ENCODE measurements around the gene HOXD13.

Gene HOXD13

GRCh38 chr2:176092270-176093144 lies at the start of gene HOXD13:
Gene HOXD13, plus strand, starts transcription at chr2:176092721. Its CDS starts 170 bp downstream, at chr2:176092891.
- no peak for DNase-seq (ENCODE audit: low spot score)

- DNase-seq (ENCODE audit: low spot score), result no peak
Observed at GRCh38 chr2:176056406-176056805, 36.1 kb upstream of the HOXD13 start.

DNA sequence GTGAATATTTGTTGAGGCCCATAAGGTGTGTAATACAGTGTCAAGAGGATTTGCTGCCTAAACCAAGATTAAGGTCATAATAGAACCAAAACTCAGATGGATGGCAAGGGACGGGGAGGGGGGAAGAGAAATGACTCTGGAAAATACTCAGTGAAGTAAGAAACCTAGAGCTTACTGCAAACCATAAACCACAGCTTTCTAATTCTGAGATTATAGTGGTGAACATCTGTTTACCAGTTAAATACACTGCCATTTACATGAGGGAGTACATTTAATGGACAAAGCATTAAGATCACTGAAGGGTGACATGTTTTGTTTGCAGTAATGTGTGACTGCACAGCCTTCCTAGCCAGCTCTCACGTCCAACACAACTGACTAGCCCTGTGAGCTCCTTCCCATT lies 28.6 kb upstream of the HOXD13 start:
- DNase-seq (ENCODE audit: low spot score), result no peak

DNA sequence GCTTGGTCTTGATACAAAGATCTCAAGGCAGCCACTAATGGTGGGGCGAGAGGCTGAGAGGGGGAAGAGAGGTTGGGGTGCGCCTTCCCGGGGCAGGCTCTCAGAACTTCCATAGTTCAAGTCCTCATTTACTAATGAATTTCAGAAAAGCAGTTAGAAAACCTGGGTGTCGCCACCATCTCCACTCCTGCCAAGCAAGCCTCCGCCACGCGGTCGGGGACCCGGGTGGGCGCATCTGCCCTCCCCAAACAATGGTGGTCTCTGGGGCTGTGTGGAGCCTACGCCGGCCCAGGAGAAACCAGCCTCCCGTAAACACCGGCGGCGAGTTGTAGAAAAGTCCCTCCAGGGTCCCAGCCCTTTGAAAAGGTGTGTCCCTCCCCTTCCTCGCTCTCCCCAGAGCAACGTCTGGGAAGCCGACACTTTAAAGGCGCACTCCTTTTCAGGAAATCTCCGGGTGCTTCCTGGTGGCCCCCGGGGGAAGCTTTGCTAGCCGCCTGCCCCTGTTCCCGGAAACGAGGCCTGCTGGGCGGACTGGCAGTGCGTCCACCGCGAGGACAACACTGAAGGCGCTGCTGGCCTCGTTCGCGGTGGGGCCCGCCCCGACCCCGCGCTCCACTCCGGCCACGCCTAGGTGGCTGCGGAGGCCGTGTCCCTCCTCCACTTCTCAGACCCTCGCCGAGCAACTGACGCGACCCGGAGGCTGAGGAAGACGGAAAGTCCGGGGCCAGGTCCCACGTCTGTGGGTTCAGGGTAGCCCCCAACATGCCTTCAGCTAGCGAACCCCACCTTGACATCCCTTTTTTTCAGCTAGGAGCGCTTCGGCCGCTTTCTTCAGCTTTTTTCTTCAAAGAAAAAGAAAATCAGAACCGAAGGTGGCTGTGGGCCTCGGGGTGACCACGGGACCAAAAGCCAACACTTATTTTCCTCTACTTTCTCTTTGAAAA lies 25.6 kb upstream of the HOXD13 start:
- DNase-seq (ENCODE audit: low spot score), result no peak

- DNase-seq (ENCODE audit: low spot score), result no peak
Observed at GRCh38 chr2:176067589-176068418, 24.7 kb upstream of the HOXD13 start.

DNA sequence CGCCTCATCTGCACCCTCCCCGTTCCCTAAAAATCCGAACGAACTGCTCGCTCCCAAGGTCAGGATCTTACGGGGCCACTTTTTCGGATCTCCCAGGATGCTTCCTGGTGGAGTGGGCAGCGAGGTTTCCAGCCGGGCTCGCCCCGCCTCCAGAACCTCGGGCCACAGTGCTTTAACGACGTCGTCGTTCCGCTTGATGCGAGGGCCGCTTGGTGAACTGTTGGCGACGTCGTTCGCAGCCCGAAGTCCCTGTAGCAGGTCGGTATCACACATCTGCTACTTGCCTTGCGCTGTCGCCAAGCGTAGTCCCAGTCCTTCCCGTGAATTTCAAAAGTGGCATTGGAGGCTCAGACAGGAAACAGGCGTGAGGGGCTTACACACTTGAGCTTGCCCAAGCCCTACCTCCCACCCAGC lies 24.1 kb upstream of the HOXD13 start:
- DNase-seq (ENCODE audit: low spot score), result no peak

DNA sequence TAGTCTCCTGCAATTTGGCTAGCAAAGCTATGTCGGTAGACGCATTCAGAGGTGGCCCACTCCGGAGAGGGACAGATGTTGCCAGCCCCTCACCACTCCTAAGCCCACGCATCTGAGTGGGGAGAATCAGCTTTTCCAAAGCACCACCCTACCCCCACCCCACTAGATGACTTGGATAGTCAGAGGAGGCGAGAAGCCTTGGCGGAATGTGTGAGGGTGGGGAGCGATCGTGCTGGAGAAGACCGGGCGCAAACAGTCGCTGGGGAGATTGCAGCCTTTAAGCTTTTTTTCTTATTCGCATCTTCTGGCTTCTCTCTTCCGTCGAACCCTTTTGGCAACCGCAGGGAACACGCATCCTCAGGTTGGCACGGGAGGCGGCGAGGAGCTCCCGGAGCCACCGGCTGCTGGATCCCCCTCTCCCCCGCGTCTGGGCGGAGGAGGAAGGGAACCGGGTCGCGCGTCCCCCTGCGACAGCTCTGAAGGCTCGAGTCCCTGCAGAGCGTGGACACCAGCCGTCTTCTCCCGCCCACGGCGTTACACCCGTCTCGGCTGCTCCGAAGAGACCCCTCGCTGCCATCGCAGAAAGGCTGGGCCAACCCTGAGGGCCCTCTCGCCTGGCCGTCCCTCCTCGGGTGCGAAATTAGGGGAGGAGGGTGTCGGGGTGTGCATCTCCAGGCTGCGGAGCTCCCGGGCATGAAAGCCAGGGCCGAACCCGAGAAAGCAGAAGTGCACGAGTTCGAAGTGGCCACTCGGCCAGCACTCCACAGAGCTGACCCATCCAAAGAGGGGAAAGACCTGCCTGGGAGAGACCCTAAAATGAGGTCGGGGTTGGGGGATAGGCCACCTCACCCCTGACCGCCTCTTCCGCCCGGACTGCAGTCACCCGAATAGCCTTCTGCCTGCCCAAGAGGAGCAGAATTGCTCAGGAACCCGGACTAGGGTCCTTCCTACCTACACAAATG lies 20.9 kb upstream of the HOXD13 start:
- no peak for DNase-seq (ENCODE audit: low spot score)

DNA sequence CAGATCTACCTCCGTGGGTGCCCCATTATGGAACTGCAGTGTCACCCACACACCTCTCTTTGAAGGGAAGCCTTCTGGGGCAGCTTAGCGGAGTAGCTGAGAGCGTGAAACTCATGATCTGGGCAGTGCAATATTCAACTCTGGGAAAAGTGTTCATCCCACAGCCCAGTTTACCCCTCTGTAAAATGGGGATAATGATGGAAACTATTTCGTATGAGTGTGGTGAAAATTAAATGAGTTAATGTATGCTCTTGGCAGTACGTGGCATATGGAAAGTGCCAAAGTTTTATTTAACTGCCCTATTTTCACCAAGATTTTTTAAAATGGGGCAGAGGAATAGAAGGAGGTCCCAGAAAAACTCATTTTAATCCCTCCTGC lies 20.2 kb upstream of the HOXD13 start:
- no peak for DNase-seq (ENCODE audit: low spot score)

DNA sequence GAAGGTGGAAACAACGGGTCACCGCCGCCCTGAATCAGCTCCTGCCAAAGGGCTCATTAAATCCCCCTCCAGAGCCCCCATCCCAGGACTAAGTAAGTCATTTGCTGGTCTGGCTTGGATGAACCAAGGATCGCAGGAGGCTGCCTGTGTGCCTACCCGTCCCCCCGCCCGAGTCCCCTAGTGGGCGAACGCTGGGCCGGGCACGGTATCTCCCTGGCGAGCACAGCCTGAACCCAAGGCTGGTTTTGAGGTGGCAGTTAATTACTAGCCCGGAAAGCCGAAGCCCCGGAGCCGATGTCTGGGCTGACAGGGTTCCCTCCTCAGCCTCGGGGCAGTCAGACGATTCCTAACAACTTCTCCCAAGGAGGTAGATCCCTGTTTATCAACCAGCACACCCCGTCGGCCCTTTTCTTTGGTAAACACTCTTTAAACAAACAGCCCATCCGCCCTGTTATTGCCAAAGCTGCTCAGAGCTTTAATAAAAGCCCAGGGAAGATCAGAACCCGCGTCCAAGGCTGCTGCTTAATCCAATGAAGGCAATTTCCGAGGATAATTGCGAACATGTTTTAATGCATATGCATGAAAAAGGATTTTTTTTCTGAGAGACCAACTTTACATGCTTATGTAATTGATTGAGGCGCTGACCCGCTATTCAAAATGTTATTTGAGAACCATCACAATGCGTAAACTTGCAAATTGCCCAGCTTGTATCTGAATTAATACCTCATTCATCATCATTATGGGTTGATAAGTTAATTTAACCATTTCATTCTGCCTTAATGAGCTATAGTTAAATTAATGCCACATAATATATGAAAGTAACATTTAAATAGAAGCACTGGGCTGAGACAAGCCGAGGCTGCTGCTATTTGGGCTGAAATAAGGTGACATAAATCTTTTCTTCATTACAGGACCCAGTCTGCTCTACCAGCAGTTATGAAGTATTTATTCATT lies 19.3 kb upstream of the HOXD13 start:
- DNase-seq (ENCODE audit: low spot score), result no peak

GRCh38 chr2:176074919-176075425 lies 17.5 kb upstream of the HOXD13 start:
- DNase-seq (ENCODE audit: low spot score), result no peak

GRCh38 chr2:176075481-176075880 lies 17.0 kb upstream of the HOXD13 start:
- no peak for DNase-seq (ENCODE audit: low spot score)

DNA sequence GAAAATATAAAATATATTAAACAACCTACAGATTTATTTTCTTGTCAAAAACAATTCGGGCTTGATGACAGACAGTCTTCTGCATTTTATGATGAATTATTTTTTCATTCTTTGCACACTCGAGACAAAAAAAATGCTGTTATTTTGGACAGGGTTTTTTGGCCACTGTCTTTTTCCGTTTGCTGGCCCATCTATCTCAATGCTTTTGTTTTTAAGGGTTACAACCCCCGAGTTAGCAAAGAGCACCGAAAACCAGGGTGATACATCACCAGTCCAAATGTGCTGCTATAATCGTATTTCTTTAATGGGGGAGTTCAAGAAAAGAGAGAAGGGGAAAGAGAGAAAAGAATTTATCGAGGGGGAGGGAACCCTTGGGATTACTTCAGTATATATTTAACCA lies 16.5 kb upstream of the HOXD13 start:
- DNase-seq (ENCODE audit: low spot score), result no peak

GRCh38 chr2:176076796-176077195 lies 15.7 kb upstream of the HOXD13 start:
- DNase-seq (ENCODE audit: low spot score), result no peak

DNA sequence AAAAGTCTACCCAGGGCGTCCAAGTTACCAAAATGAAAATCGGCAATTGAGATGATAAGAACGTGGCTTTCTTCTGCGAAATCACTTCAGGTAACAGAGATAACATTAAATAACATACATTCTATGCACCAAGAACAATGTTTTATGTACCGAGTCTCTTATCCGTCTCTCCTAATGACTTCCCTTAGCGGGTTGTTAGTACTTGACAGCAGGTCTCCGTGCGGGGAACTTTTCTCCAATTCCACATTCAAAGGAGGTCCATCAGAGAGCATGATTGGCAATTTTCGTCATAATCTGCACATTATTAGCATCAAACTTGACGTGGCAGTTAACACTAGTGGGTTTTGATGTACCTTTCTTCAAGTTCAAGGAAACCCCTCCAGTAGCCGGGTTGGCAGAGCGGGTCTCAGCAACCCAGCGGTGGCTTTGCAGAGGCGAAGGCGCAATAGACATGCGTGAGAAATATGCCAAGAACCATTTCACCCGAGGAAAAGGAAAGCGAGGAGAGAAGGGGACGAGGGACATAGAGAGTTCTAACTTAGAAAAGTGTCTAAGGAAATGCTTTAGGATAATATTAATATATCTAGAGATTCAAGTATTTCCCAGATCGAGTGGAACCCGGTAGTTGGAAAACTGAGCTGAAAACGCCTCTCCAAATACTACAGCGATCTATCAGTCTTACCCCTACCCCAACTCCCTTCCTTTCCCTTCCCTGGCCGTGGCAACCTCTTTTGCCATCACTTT lies 13.8 kb upstream of the HOXD13 start:
- no peak for DNase-seq (ENCODE audit: low spot score)

DNA sequence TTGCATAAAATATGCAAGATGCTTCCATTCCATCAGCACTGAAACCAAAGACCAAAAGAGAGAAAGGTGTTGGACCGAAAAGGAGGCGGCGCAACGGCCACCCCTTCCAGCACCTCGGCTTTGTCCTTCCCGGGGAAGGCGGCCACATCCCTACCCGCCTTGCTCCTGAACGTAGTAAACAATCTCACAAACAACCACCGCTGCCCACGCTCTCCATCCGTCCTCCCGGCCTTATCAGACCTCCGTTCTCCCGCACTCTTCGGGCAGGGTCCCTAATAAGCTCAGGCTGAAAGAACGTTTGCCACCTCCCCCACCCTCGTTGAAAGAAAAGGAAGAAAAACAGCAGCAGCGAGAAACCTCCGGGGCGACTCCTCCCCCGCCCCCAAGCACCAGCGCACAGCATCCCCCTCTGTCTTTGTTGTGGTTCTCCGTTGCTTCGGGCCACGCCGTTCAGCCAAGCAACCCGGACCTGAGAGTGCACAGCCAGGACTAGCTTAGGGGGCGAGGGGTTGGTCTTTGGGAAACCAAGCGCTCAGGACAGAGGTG lies 13.2 kb upstream of the HOXD13 start:
- no peak for DNase-seq (ENCODE audit: low spot score)

GRCh38 chr2:176079831-176080539 lies 12.5 kb upstream of the HOXD13 start:
- peak; percentile 26 for DNase-seq (ENCODE audit: low spot score)

GRCh38 chr2:176080540-176081375 lies 11.8 kb upstream of the HOXD13 start:
- no peak for DNase-seq (ENCODE audit: low spot score)
